ENCODE measurements around the gene PABPC3. TPM values are rescaled to one million over a fixed set of nuclear protein-coding genes. Genes with fewer than 3 reads are reported as not detected.

The PABPC3 gene
- total and polyA plus RNA-seq, 2 donors from 2014 or later = 0.22 TPM; not detected in 1

DNA sequence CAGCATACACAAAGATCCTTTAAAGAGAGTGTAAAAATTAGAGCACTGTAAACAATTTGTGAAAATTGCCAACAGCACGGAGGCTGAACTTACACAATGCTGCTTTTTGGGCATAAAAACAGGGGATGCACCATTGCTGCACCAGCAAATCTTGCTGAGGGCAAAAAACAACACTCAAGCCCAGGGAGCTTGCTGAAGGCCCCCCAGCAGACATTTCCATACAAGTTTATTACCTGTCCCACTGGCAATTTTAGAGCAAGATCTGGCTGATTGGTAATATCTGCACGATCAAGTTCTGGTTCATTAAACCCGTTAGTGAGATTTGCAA, 41.8 kb downstream of the PABPC3 start:
- intact Hi-C loops (cut with DNase I) = no loop called here
- H3K4me3 ChIP-seq (ENCODE audit: low read length in 3 of 3) = no peak overlapping the region
- FAIRE-seq = no peak

DNA sequence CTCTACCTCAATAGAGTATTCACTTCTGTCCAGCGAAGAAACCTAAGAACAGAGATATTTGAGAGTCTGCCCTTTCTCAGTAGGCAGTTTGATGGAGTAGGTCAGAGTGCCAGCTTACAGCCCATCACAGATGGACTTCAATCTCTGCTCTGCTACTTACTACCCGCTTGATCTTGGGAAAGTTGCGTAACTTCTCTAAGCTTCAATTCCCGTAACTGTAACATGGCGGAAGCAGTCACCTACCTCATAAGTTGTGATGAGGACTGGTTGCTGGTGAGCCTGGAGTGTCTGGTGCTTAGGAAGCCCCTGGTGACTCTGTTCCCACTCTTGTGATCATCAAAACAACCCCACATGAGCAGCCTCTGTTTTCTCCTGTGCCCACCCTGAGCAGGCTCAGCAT, 45.1 kb downstream of the PABPC3 start:
- Histone ChIP-seq H3K9ac (ENCODE audit: low read length in 3 of 3) (no peak overlapping the region), H3K4me1 (ENCODE audit: control insufficient read depth in 2 of 3, insufficient read depth in 2 of 3, low read depth in 1 of 3, low read length in 3 of 3) (no peaks in the 10 kb centered on the region)
- intact Hi-C loops (cut with DNase I) = no loop called here

More for the DNA sequence above, 41.8 kb downstream of the PABPC3 start:
- DNase-seq = no peak
- Histone ChIP-seq H3K9ac (ENCODE audit: low read length in 3 of 3) (no peak overlapping the region), H3K27ac (ENCODE audit: low read depth in 2 of 2, low read length in 2 of 2) (no peak overlapping the region), H3K36me3 (ENCODE audit: control insufficient read depth in 2 of 3, insufficient read depth in 3 of 3, low read length in 3 of 3) (no peaks in the 10 kb centered on the region), H3K9me3 (ENCODE audit: control insufficient read depth in 2 of 3, insufficient read depth in 1 of 3, low read length in 3 of 3) (no peaks in the 10 kb centered on the region), H3K27me3 (ENCODE audit: control insufficient read depth, insufficient read depth, low read length) (no peaks in the 10 kb centered on the region), H3K4me1 (ENCODE audit: control insufficient read depth in 2 of 3, insufficient read depth in 2 of 3, low read depth in 1 of 3, low read length in 3 of 3) (no peaks in the 10 kb centered on the region)
- no peak for TF ChIP-seq CTCF (IDR thresholded peaks at IDR 0.05; ENCODE audit: borderline replicate concordance, extremely low read depth, insufficient read depth)

DNA sequence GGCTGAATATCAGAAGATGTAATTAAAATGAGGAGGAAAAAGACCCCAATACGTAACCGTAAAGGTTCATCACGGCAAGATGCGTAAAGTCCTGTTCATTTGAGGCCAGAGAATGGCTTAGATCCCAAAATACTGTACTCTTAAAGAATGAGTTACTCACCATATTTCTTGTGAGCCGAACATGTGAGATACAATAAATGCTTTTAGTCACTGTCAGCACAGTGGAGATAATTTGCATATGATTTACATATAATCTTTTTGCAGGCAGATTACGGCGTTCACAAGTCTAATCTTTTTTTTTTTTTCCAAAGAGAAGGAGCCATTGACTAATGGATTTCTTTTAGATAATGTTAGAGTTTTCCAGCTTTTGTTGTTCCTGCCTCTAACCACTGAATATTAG, 47.8 kb downstream of the PABPC3 start:
- no peak for DNase-seq
- Histone ChIP-seq H3K36me3 (ENCODE audit: control insufficient read depth in 2 of 3, insufficient read depth in 3 of 3, low read length in 3 of 3) (no peaks in the 10 kb centered on the region), H3K9me3 (ENCODE audit: control insufficient read depth in 2 of 3, insufficient read depth in 1 of 3, low read length in 3 of 3) (peaks cover 0 to 4% (median 0%) of the 10 kb centered on the region in 3 donors), H3K9ac (ENCODE audit: low read length in 3 of 3) (no peak overlapping the region), H3K4me3 (ENCODE audit: low read length in 3 of 3) (no peak overlapping the region), H3K27ac (ENCODE audit: low read depth in 2 of 2, low read length in 2 of 2) (no peak overlapping the region), H3K4me1 (ENCODE audit: control insufficient read depth in 2 of 3, insufficient read depth in 2 of 3, low read depth in 1 of 3, low read length in 3 of 3) (no peaks in the 10 kb centered on the region), H3K27me3 (ENCODE audit: control insufficient read depth, insufficient read depth, low read length) (no peaks in the 10 kb centered on the region)
- FAIRE-seq = no peak
- intact Hi-C loops (cut with DNase I) = no loop called here
- TF ChIP-seq CTCF (IDR thresholded peaks at IDR 0.05; ENCODE audit: borderline replicate concordance, extremely low read depth, insufficient read depth) = no peak

More for the DNA sequence above, 45.1 kb downstream of the PABPC3 start:
- FAIRE-seq (no peak), DNase-seq (no peak)
- no peak for TF ChIP-seq CTCF (IDR thresholded peaks at IDR 0.05; ENCODE audit: borderline replicate concordance, extremely low read depth, insufficient read depth)
- no peaks in the 10 kb centered on the region for H3K9me3 ChIP-seq (ENCODE audit: control insufficient read depth in 2 of 3, insufficient read depth in 1 of 3, low read length in 3 of 3)
- no peak overlapping the region for H3K4me3 ChIP-seq (ENCODE audit: low read length in 3 of 3)
- H3K36me3 ChIP-seq (ENCODE audit: control insufficient read depth in 2 of 3, insufficient read depth in 3 of 3, low read length in 3 of 3) = no peaks in the 10 kb centered on the region
- H3K27me3 ChIP-seq (ENCODE audit: control insufficient read depth, insufficient read depth, low read length) = no peaks in the 10 kb centered on the region
- H3K27ac ChIP-seq (ENCODE audit: low read depth in 2 of 2, low read length in 2 of 2) = no peak overlapping the region

All from kidney (tissue), 14 donors.